ENCODE measurements around the gene PANX2.

PANX2 gene

GRCh38 chr22:50184004-50184901 is 13.7 kb downstream of the PANX2 start:
- peak; percentile 67 for DNase-seq (ENCODE audit: low spot score)

GRCh38 chr22:50184902-50185374 is 14.4 kb downstream of the PANX2 start:
- DNase-seq (ENCODE audit: low spot score): no peak

GRCh38 chr22:50185375-50186087 is 15.0 kb downstream of the PANX2 start, which contains the start of gene TRABD:
Gene TRABD (plus strand): TSS chr22:50185913. CDS start chr22:50193061, 7,148 bp downstream.
- peak; percentile 96 for DNase-seq (ENCODE audit: low spot score)

- DNase-seq (ENCODE audit: low spot score): no peak
These were observed 15.7 kb downstream of the PANX2 start for GRCh38 chr22:50186181-50186714.

- no peak for DNase-seq (ENCODE audit: low spot score)
These were observed 16.4 kb downstream of the PANX2 start for GRCh38 chr22:50186761-50187523.

- DNase-seq (ENCODE audit: low spot score): no peak
These were observed 17.8 kb downstream of the PANX2 start for GRCh38 chr22:50188356-50188755.

- DNase-seq (ENCODE audit: low spot score): no peak
These were observed 18.8 kb downstream of the PANX2 start for GRCh38 chr22:50189184-50189848.

- no peak for DNase-seq (ENCODE audit: low spot score)
These were observed 19.3 kb downstream of the PANX2 start for GRCh38 chr22:50189849-50190181.

GRCh38 chr22:50190182-50190940 is 19.8 kb downstream of the PANX2 start:
- DNase-seq (ENCODE audit: low spot score): peak; percentile 71

GRCh38 chr22:50190941-50191741 is 20.6 kb downstream of the PANX2 start:
- DNase-seq (ENCODE audit: low spot score): no peak

GRCh38 chr22:50192436-50193204 is 22.1 kb downstream of the PANX2 start:
- DNase-seq (ENCODE audit: low spot score): no peak

GRCh38 chr22:50193621-50194020 is 23.1 kb downstream of the PANX2 start:
- DNase-seq (ENCODE audit: low spot score): no peak

GRCh38 chr22:50194037-50194805 is 23.7 kb downstream of the PANX2 start:
- no peak for DNase-seq (ENCODE audit: low spot score)

- no peak for DNase-seq (ENCODE audit: low spot score)
These were observed 25.7 kb downstream of the PANX2 start for GRCh38 chr22:50196256-50196655.

GRCh38 chr22:50197000-50197800 is 26.7 kb downstream of the PANX2 start:
- DNase-seq (ENCODE audit: low spot score): no peak

GRCh38 chr22:50197856-50198623 is 27.5 kb downstream of the PANX2 start:
- no peak for DNase-seq (ENCODE audit: low spot score)

- DNase-seq (ENCODE audit: low spot score): no peak
These were observed 28.1 kb downstream of the PANX2 start for GRCh38 chr22:50198624-50199017.

Data from AG08395 (cell line).